HAP-1 (cell line): ENCODE results near the gene RNF115.
A peak's percentile ranks its signal among the peaks of the same experiment; 100 is the strongest.
"Not testable (repeated sequence)": the region's sequence is repeated elsewhere in the genome, so short reads cannot be mapped to it uniquely, and the experiment has no call there.

ENCODE experiments used
- DNase-seq, 2 experiments: peaks; one replicate each; pipeline ENCODE4 v3.0.0-alpha.2; 2016 to 2020; ENCODE audit warnings: low spot score in 2 of 2
- H3K27me3 ChIP-seq: fragments of 250-450 bp; sonication (Bioruptor Pico); 2 replicates; pipeline ENCODE4 v1.5.1; 2020; ENCODE audit warnings: low read depth, mild to moderate bottlenecking, moderate library complexity
- H3K36me3 ChIP-seq: fragments of 250-450 bp; sonication (Bioruptor Pico); replicated peaks from 2 replicates; pipeline ENCODE4 v1.5.1; 2020; ENCODE audit warnings: mild to moderate bottlenecking
- H3K4me1 ChIP-seq: fragments of 250-450 bp; sonication (Bioruptor Pico); 2 replicates; pipeline ENCODE4 v1.5.1; 2020; ENCODE audit warnings: mild to moderate bottlenecking
- H3K4me3 ChIP-seq: fragments of 250-450 bp; sonication (Bioruptor Pico); 2 replicates; pipeline ENCODE4 v1.5.1; 2020; ENCODE audit warnings: mild to moderate bottlenecking, moderate library complexity
- H3K9me3 ChIP-seq: fragments of 250-450 bp; sonication (Bioruptor Pico); 2 replicates; pipeline ENCODE4 v1.5.1; 2020; ENCODE audit warnings: mild to moderate bottlenecking, moderate library complexity
- in situ Hi-C: fragments of 300-500 bp; cut with MboI; formaldehyde crosslinking; loops from 3 replicates; pipeline ENCODE4 v1.14.3; 2020; ENCODE audit warnings: low sequenced_read_pairs, inconsistent platforms, mixed read lengths

Gene RNF115

GRCh38 chr1:145806844-145807243 lies 17.1 kb downstream of the RNF115 start:
- no peak for DNase-seq
- in situ Hi-C loops = no loop called here
- H3K27me3 ChIP-seq = no peaks in the 10 kb centered on the region
- H3K9me3 ChIP-seq = no peaks in the 10 kb centered on the region
- no peak overlapping the region for H3K4me3 ChIP-seq
- H3K36me3 ChIP-seq = no peaks in the 10 kb centered on the region
- peaks cover 35% of the 10 kb centered on the region for H3K4me1 ChIP-seq

- no peak overlapping the region for H3K4me3 ChIP-seq
- H3K4me1 ChIP-seq = peaks cover 35% of the 10 kb centered on the region
- DNase-seq = no peak
- no peaks in the 10 kb centered on the region for H3K9me3 ChIP-seq
- H3K27me3 ChIP-seq = no peaks in the 10 kb centered on the region
- no peaks in the 10 kb centered on the region for H3K36me3 ChIP-seq
- in situ Hi-C loops = no loop called here
Observed at GRCh38 chr1:145806408-145806807, 17.5 kb downstream of the RNF115 start.

GRCh38 chr1:145805057-145805456 lies 18.8 kb downstream of the RNF115 start:
- Histone ChIP-seq H3K4me1 (peaks cover 35% of the 10 kb centered on the region), H3K9me3 (no peaks in the 10 kb centered on the region), H3K36me3 (no peaks in the 10 kb centered on the region), H3K27me3 (no peaks in the 10 kb centered on the region), H3K4me3 (no peak overlapping the region)
- DNase-seq = no peak
- in situ Hi-C loops = no loop called here

- Histone ChIP-seq H3K36me3 (no peaks in the 10 kb centered on the region), H3K4me3 (no peak overlapping the region), H3K27me3 (no peaks in the 10 kb centered on the region), H3K4me1 (peaks cover 35% of the 10 kb centered on the region), H3K9me3 (no peaks in the 10 kb centered on the region)
- DNase-seq = no peak
- in situ Hi-C loops = no loop called here
Observed at GRCh38 chr1:145804235-145805045, 19.5 kb downstream of the RNF115 start.

- DNase-seq = no peak
- Histone ChIP-seq H3K36me3 (no peaks in the 10 kb centered on the region), H3K9me3 (no peaks in the 10 kb centered on the region; the same call in 1 of the 2 replicates), H3K4me1 (peaks cover 29% of the 10 kb centered on the region), H3K4me3 (no peak overlapping the region), H3K27me3 (no peaks in the 10 kb centered on the region)
- in situ Hi-C loops = no loop called here
Observed at GRCh38 chr1:145799806-145800205, 24.1 kb downstream of the RNF115 start.

GRCh38 chr1:145796753-145797152 lies 27.1 kb downstream of the RNF115 start:
- Histone ChIP-seq H3K4me3 (no peak overlapping the region), H3K27me3 (no peaks in the 10 kb centered on the region), H3K4me1 (no peaks in the 10 kb centered on the region), H3K36me3 (no peaks in the 10 kb centered on the region), H3K9me3 (no peaks in the 10 kb centered on the region; the same call in 1 of the 2 replicates)
- in situ Hi-C loops = no loop called here
- no peak for DNase-seq

GRCh38 chr1:145795257-145795881 lies 28.5 kb downstream of the RNF115 start:
- no peak for DNase-seq
- Histone ChIP-seq H3K36me3 (no peaks in the 10 kb centered on the region), H3K4me3 (no peak overlapping the region), H3K4me1 (no peaks in the 10 kb centered on the region), H3K9me3 (no peaks in the 10 kb centered on the region; the same call in 1 of the 2 replicates), H3K27me3 (no peaks in the 10 kb centered on the region)
- in situ Hi-C loops = no loop called here

- Histone ChIP-seq H3K36me3 (no peaks in the 10 kb centered on the region; the same call in 1 of the 2 replicates), H3K4me3 (no peak overlapping the region), H3K4me1 (no peaks in the 10 kb centered on the region), H3K9me3 (no peaks in the 10 kb centered on the region; the same call in 1 of the 2 replicates), H3K27me3 (no peaks in the 10 kb centered on the region)
- no peak for DNase-seq
- in situ Hi-C loops = no loop called here
Observed at GRCh38 chr1:145792484-145792883, 31.4 kb downstream of the RNF115 start.

GRCh38 chr1:145791860-145792259 lies 32.0 kb downstream of the RNF115 start:
- H3K4me1 ChIP-seq, H3K27me3 ChIP-seq, in situ Hi-C loops, H3K4me3 ChIP-seq, DNase-seq, H3K9me3 ChIP-seq, H3K36me3 ChIP-seq: not testable (repeated sequence)

GRCh38 chr1:145788580-145788979 lies 35.3 kb downstream of the RNF115 start:
- Histone ChIP-seq H3K36me3 (no peaks in the 10 kb centered on the region; the same call in 1 of the 2 replicates), H3K9me3 (no peaks in the 10 kb centered on the region), H3K4me3 (no peak overlapping the region), H3K27me3 (no peaks in the 10 kb centered on the region), H3K4me1 (peaks cover 15% of the 10 kb centered on the region)
- no peak for DNase-seq
- in situ Hi-C loops = no loop called here

GRCh38 chr1:145786271-145786670 lies 37.6 kb downstream of the RNF115 start:
- peaks cover 15% of the 10 kb centered on the region for H3K4me1 ChIP-seq
- no peaks in the 10 kb centered on the region for H3K27me3 ChIP-seq
- H3K9me3 ChIP-seq = no peaks in the 10 kb centered on the region
- peak in 1 of 2 experiments; percentile 60 for DNase-seq
- in situ Hi-C loops = no loop called here
- H3K4me3 ChIP-seq = no peak overlapping the region
- no peaks in the 10 kb centered on the region; the same call in 1 of the 2 replicates for H3K36me3 ChIP-seq

GRCh38 chr1:145785547-145785946 lies 38.3 kb downstream of the RNF115 start:
- no peak for DNase-seq
- Histone ChIP-seq H3K4me3 (no peak overlapping the region), H3K9me3 (no peaks in the 10 kb centered on the region), H3K27me3 (no peaks in the 10 kb centered on the region), H3K36me3 (no peaks in the 10 kb centered on the region; the same call in 1 of the 2 replicates), H3K4me1 (peaks cover 15% of the 10 kb centered on the region)
- in situ Hi-C loops = no loop called here

GRCh38 chr1:145784409-145784808 lies 39.5 kb downstream of the RNF115 start:
- DNase-seq = no peak
- no peaks in the 10 kb centered on the region for H3K9me3 ChIP-seq
- no peaks in the 10 kb centered on the region; the same call in 1 of the 2 replicates for H3K36me3 ChIP-seq
- peaks cover 15% of the 10 kb centered on the region for H3K4me1 ChIP-seq
- H3K4me3 ChIP-seq = no peak overlapping the region
- in situ Hi-C loops = no loop called here
- H3K27me3 ChIP-seq = no peaks in the 10 kb centered on the region
